Right lobe of liver (tissue), 4 donors: ENCODE data around the gene HOXB8.

Source experiments
- POLR2A ChIP-seq: fragments of 450-650 bp; IDR thresholded peaks from one replicate; pipeline ENCODE4 v1.6.1; 2017; ENCODE audit warnings: antibody characterized with exemption, mild to moderate bottlenecking
- TF ChIP-seq, protein P1 (sequence below), 4 donors: fragments of 200-600 bp in 3 of 4; fragments of 450-650 bp in 1 of 4; IDR thresholded peaks; one replicate each; pipeline versions ENCODE4 v1.5.1 to v1.8.0; 2016 to 2022; ENCODE audit warnings: antibody characterized with exemption in 4 of 4, mild to moderate bottlenecking in 2 of 4
- donor health status: DM: no; HTN: no; CAD: no.
- donor health status: DM: no; HTN: no; CAD: no.
- donor health status: DM: no; HTN: yes; CAD: no.

DNA sequence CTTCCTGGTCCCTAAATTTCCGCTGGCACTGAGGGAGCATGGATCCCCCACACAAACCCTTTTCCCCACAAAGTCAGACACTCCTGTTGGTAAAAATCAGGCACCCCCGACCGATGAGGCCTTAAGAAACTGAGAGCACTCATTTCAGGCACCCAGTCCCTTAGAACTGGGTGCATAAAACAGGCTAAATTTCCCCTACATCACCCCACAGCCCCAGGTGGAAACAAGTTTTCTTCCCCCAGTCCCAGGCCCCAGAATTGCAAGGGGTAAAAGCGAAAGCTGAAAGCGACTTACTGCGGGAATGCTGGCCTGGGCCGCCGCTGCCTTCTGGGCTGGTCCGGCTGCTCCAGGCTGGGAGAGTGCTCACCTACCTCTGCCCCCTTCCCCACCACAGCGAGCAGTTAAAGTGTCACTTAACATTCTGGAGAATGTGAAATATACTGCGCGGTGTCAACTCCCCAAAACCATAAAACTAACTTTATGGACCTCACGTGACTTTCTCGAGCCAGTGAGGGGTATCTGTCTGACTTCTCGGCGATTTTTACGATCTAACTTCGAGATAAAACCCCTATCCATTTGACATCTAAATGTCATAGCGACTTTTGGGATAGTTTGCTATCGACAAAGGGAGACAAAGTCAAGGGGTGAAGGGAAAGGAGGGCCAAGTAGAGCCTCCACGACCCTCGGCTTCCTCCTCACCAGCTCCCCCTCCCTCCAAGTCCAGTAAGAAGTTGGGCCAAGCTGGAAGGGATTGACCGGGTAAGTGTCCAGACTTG lies 25.1 kb downstream of the HOXB8 start, which contains the start of gene HOXB3:
- TF ChIP-seq, protein P1, sequence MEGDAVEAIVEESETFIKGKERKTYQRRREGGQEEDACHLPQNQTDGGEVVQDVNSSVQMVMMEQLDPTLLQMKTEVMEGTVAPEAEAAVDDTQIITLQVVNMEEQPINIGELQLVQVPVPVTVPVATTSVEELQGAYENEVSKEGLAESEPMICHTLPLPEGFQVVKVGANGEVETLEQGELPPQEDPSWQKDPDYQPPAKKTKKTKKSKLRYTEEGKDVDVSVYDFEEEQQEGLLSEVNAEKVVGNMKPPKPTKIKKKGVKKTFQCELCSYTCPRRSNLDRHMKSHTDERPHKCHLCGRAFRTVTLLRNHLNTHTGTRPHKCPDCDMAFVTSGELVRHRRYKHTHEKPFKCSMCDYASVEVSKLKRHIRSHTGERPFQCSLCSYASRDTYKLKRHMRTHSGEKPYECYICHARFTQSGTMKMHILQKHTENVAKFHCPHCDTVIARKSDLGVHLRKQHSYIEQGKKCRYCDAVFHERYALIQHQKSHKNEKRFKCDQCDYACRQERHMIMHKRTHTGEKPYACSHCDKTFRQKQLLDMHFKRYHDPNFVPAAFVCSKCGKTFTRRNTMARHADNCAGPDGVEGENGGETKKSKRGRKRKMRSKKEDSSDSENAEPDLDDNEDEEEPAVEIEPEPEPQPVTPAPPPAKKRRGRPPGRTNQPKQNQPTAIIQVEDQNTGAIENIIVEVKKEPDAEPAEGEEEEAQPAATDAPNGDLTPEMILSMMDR (IDR thresholded peaks at IDR 0.05) = no peak
- no peak for TF ChIP-seq POLR2A
